ENCODE measurements around the gene CNN2.
"Not testable (repeated sequence)": the region's sequence is repeated elsewhere in the genome, so short reads cannot be mapped to it uniquely, and the experiment has no call there.

The CNN2 gene

DNA sequence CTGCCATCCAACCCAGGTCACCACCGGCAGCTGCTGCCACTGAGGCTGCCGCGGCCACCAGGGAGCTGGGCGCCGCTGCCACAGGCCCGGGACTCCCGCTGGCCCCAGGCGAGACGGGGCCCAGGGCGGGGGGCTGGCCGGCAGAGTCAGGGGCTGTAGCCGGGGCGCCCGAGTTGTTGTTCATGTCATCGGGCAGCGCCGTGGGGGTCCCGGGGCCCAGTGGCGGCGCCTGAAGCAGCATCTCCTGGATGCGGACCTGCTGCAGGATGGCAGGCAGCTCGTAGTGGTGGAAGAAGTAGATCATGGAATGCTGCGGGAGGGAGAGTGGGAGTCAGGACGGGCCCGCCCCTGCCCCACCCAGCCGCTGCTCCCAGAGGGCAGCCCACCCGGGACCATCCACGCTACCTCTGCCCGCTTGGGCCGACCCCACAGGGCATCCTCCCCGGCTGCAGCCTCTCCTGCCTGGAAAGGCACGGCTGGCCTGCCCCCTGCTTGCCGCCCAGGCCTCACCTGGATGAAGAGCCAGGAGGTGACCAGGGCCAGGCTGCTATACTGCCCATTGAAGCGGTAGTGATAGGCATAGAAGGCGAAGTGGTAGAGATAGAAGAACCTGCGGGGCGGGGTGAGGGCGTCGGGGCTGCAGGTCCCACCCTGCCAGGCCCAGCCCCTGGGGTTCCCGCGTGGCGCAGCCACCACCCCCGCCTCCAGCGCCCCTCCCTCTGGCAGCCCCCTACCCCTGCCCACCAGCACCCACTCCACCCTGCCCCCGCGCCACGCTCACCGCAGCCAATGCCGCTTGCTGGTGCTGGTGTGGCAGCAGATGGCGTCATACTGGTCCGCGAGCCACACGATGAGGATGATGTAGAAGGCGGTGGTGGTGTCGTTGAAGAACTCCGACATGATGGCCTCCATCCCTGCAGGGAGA lies 15.6 kb upstream of the CNN2 start:
- DNase-seq (ENCODE audit: low read depth), result no peak

GRCh38 chr19:1011831-1012333 lies 14.5 kb upstream of the CNN2 start:
- DNase-seq (ENCODE audit: low read depth), result no peak

DNA sequence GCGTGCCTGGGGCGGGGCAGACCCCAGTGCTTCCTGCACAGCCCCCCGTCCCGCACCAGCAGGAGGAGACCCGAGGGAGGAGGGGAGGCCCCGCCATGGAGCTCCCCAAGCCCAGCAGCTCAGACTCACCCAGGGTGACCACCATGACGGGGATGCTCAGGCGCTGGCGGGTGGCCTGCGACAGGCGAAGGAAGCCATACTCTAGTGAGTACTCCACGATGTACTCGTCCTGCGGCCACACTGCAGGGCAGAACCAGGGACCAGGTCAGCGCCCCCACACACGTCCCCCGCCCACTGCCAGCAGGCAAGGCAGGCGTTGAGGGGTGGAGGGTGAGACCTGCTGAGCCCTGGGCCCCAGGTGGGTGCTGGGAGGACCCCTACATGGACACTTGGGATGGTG lies 14.1 kb upstream of the CNN2 start:
- DNase-seq (ENCODE audit: low read depth), result no peak

DNA sequence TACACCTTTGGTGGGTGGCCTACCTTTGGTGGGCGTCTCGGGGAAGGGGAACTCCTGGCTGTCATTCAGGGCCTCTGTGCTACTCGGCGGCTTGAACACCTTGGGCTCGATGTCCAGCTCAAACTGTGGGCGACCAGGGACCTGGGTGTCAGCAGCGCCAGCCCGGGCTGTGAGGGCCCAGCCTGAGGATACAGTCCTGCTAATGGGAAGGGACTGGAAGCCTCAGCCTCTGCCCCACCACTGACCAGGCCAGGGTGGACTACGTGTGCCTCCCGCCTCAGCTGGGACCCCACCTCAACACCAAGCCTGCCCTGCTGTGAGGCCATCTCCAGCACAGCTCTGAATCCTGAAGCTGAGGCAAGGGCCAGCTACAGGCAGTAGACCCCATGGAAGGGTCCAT lies 13.2 kb upstream of the CNN2 start:
- DNase-seq (ENCODE audit: low read depth), result no peak

GRCh38 chr19:1014161-1015060 lies 12.0 kb upstream of the CNN2 start:
- no peak for DNase-seq (ENCODE audit: low read depth)

DNA sequence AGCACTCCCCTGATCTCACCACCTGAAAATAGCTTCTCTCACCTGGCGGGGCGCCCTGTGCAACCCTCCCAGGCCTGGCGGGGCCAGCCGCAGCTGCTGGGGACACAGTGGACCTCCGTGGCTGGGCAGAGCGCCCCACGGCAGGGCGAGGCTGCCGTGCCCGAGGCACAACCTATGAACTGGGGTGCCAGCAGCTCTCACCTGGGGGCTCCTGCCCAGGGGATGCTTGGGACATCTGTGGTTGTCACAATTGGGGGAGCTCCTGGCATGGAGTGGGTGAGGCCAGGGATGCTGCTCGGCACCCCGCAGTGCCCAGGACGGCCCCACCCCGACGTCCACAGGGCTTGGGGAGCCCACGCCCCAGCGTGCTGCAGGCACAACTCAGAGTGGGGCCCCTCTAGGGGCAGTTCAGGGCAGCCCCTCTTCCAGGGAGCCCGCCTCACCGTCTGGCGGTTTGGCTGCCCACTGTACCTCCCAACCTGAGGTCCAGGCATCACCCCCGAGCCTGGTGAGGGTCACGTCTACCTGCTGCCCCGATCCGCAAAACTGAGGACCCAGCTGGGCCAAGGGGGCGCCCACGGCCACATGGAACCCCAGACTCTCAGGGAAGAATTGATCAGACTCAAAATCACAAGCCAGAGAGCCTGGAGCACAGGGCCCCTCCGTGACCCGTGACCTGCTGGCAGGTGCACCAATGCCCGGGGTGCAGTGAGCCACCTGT lies 11.2 kb upstream of the CNN2 start:
- no peak for DNase-seq (ENCODE audit: low read depth)

GRCh38 chr19:1015782-1016646 lies 10.4 kb upstream of the CNN2 start:
- no peak for DNase-seq (ENCODE audit: low read depth)

DNA sequence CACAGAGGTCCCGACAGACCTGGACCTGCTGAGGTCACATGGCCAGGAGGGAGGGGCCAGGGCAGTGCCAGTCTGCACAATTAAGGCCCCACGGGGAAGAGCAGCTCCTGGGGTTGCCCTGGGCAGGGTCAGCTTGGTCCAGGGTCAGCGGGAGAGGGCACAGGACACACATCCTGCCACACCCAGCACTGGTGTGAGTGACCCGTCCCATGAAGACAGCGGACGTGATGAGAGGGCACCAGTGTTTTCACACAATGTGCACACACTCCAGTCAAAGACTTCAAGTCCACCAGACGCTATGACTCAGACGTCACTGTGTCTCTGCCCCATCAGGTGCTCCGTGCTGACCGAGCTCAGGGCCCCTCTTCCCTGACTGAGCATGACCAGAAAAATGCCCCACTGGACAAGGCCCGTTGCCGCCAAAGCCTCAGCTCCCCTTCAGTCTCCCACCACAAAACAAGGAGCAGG lies 9.7 kb upstream of the CNN2 start:
- no peak for DNase-seq (ENCODE audit: low read depth)

DNA sequence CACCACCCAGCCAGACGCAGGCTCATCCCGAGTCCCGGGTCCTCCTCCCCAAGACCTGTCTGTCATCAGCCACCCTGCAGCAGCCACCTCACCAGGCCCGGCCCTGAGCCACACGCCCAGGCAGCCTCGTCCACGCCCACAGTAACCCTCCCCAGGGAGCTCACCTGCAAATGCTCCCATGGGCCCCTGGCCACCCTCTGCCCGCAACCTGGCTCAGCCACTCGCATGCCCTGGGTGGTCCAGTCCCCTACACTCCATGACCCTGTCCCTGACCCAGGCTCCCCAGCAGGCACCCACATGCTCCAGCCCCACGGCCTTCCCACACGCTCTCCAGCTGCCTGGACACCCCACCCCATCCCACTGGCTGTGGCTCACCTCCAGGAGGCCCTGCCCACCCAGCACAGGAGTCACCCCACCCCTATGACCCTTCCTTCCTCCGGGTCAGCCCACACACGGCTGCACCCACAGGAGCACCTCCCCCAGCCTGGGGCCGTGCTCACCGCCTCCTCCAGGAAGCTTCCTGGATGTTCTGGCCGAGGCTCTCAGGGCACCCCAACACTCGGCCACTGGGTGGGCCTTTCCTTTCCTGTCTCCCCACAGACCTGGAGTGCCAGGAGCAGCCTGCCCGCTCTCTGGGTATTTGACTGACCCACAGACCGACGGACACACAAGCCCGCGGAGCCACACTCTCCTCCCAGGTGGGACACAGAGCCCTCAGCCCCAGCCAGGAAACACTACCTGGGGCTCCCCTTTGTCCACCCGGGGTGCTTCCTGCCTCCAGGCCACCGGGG lies 9.1 kb upstream of the CNN2 start:
- no peak for DNase-seq (ENCODE audit: low read depth)

- no peak for DNase-seq (ENCODE audit: low read depth)
Observed at GRCh38 chr19:1017906-1018305, 8.5 kb upstream of the CNN2 start.

- DNase-seq (ENCODE audit: low read depth), result no peak
Observed at GRCh38 chr19:1018393-1018792, 8.0 kb upstream of the CNN2 start.

DNA sequence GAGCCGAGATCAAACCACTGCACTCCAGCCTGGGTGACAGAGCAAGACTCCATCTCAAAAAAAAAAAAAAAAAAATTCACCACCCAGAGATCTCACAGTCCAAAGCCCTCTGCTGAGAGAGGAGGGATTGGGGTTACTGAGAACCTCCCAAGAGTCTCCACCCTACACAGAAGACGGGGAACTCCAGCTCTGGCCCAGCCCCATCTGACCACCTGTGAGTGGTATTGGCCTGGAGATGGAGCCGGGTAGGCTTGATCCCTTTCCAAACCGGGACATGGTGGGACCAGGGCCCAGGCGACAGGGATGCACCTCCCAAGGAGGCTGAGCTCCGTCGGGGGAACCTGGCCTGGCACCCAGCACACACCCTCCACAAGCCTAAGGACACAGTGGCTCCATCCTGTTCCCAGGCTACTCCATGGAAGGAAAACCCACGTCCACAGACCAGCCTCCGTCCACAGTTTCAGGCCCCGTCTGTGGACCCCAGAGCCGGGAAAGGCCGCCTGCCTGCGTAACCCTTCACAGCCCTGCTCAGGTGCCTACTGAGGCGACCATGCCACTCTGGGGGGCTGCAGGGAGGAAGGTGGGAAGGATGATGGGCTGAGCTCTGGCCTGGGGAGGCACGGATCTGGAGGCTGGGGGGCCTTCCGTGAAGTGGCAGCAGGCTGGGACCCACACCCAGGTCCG lies 7.3 kb upstream of the CNN2 start:
- DNase-seq (ENCODE audit: low read depth), result no peak

- no peak for DNase-seq (ENCODE audit: low read depth)
Observed at GRCh38 chr19:1019616-1019961, 6.8 kb upstream of the CNN2 start.

DNA sequence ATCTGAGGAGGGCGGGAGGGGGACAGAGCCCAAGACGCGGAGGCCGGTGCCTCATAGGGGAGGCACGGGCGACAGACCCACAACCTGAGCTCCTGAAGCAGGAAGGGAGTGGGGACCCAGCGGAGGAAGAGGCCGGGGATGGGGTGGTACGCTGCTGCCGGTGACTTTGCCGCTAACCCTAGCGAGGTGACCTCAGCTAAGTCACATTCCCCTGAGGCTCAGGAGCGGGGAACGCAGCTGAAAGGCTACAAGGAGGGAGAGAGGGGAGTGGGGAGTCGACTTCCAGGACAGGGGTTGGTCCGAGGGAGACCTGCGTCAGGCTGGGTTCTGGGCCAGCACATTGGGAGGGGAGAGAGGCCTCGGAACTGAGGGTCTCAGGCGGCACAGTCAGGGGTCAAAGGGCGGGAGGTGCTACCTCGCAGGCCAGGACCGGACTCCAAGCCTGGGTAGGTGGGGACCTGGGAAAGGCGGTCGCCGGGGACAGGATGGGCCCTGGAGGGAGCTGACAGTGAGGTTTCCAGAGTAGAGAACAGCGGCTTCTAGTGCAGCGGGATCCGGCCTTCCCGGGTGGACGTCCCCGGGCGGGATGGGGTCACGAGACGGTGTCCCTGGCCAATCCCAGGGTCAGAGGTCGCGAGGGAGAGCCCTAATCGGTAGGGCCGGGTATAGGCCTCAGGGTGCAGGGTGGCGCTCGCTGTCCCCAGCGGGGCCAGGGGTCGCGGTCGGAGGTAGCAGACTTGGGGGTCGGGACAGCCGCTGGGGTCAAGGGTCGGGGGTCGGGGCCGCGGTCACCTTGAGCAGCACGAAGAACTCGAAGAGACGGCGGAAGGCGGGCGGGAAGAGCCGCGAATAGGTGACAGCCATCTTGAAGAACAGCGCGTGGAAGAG lies 6.2 kb upstream of the CNN2 start:
- DNase-seq (ENCODE audit: low read depth), result no peak

- DNase-seq (ENCODE audit: low read depth), result peak; percentile 93
Observed at GRCh38 chr19:1020868-1021425, 5.5 kb upstream of the CNN2 start, which contains the start of gene TMEM259. TSS of gene TMEM259 (minus strand) at chr19:1021123. CDS start at chr19:1020996, 127 bp downstream.

- DNase-seq (ENCODE audit: low read depth), result not testable (repeated sequence)
Observed at GRCh38 chr19:1023883-1024188, 2.6 kb upstream of the CNN2 start.

- not testable (repeated sequence) for DNase-seq (ENCODE audit: low read depth)
Observed at GRCh38 chr19:1025080-1025479, 1.3 kb upstream of the CNN2 start.

Measured in stimulated activated CD8-positive, alpha-beta memory T cell treated with anti-CD3 and anti-CD28 coated beads, Interleukin-15, amount 100 ng/mL, for 1 hour (primary cell).